Hippocampal formation (tissue), 2 donors: ENCODE results near the gene OR7E24.
"Not testable (repeated sequence)": the region's sequence is repeated elsewhere in the genome, so short reads cannot be mapped to it uniquely, and the experiment has no call there.

Source experiments
- DNase-seq, 2 donors: peaks; one replicate each; lab custom pipeline; 2025; lab: John Stamatoyannopoulos, UW

The OR7E24 gene

GRCh38 chr19:9250630-9251029 lies at the start of gene OR7E24:
Gene OR7E24, plus strand, starts transcription at chr19:9250930. Its CDS starts 114 bp downstream, at chr19:9251044.
- no peak for DNase-seq

GRCh38 chr19:9205501-9206113 lies 45.1 kb upstream of the OR7E24 start:
- peak; percentile 24 to 51 for DNase-seq

GRCh38 chr19:9219489-9219888 lies 31.2 kb upstream of the OR7E24 start, which contains the start of gene OR7D4:
Gene OR7D4, minus strand, starts transcription at chr19:9219589. Its CDS starts 4,752 bp downstream, at chr19:9214837.
- no peak for DNase-seq

GRCh38 chr19:9251236-9251635 lies 506 bp downstream of the OR7E24 start:
- no peak for DNase-seq

GRCh38 chr19:9283485-9283884 lies 32.8 kb downstream of the OR7E24 start:
- not testable (repeated sequence) for DNase-seq

- DNase-seq = no peak
Observed at GRCh38 chr19:9289231-9289884, 38.6 kb downstream of the OR7E24 start.

GRCh38 chr19:9295411-9295849 lies 44.7 kb downstream of the OR7E24 start:
- DNase-seq = no peak

- no peak for DNase-seq
Observed at GRCh38 chr19:9296336-9296735, 45.6 kb downstream of the OR7E24 start.
